Ascending aorta (tissue), 2 donors: ENCODE data around the gene CUEDC2. TPM values are rescaled to one million over a fixed set of nuclear protein-coding genes. Genes with fewer than 3 reads are reported as not detected.

Source experiments
- DNase-seq, 2 donors: peaks; one replicate each; pipeline ENCODE4 v3.0.0-alpha.2; 2019; ENCODE audit warnings: low spot score in 2 of 2
- H3K27ac ChIP-seq, 2 donors: fragments of 200-600 bp; sonication (generic); one replicate each; pipeline ENCODE4 v1.5.1; 2016 to 2017; ENCODE audit warnings: mild to moderate bottlenecking in 1 of 2
- H3K27me3 ChIP-seq: fragments of 200-600 bp; sonication (generic); one replicate; pipeline ENCODE4 v1.5.1; 2017
- H3K36me3 ChIP-seq, 2 donors: fragments of 200-600 bp; sonication (generic); one replicate each; pipeline ENCODE4 v1.5.1; 2016
- H3K4me1 ChIP-seq, 2 donors: fragments of 200-600 bp; sonication (generic); one replicate each; pipeline ENCODE4 v1.5.1; 2016 to 2017; ENCODE audit warnings: mild to moderate bottlenecking in 1 of 2
- H3K4me3 ChIP-seq, 2 donors: fragments of 200-600 bp; sonication (generic); one replicate each; pipeline ENCODE4 v1.5.1; 2016 to 2017; ENCODE audit warnings: mild to moderate bottlenecking in 1 of 2
- H3K9me3 ChIP-seq, 2 donors: fragments of 200-600 bp; sonication (generic); one replicate each; pipeline ENCODE4 v1.5.1; 2016
- CTCF ChIP-seq, 3 experiments: fragments of 200-600 bp in 2 of 3; fragments of 450-650 bp in 1 of 3; sonication (generic) in 2 of 3; IDR thresholded peaks; one replicate each; pipeline ENCODE4 v1.5.1; 2016 to 2019; ENCODE audit warnings: antibody characterized with exemption in 3 of 3, mild to moderate bottlenecking in 1 of 3, moderate library complexity in 1 of 3
- intact Hi-C: fragments of 100-400 bp; cut with DNase I; formaldehyde crosslinking; loops from one replicate; pipeline ENCODE4 v1.15.1; 2023
- total RNA-seq: library from RNA; depleted of rRNA; stranded (reverse); fragments of >200 nt; gene quantifications from one replicate; pipeline ENCODE4 v1.1.0, GENCODE V29; 2016

CUEDC2 gene
- total RNA-seq, 1 donor from 2014 or later: 45.1 TPM

- Histone ChIP-seq H3K9me3 (no peaks in the 10 kb centered on the region), H3K4me3 (peak overlapping the region; percentile 2 to 40), H3K36me3 (no peaks in the 10 kb centered on the region), H3K27me3 (peaks cover 16% of the 10 kb centered on the region), H3K4me1 (peaks cover 3 to 7% of the 10 kb centered on the region in 2 donors), H3K27ac (no peak overlapping the region)
- DNase-seq: no peak
- TF ChIP-seq CTCF (IDR thresholded peaks at IDR 0.05): no peak
- intact Hi-C loops: no loop called here
Measured at GRCh38 chr10:102410429-102411073, 21.8 kb downstream of the CUEDC2 start.

GRCh38 chr10:102409604-102410428 is 22.6 kb downstream of the CUEDC2 start:
- TF ChIP-seq CTCF (IDR thresholded peaks at IDR 0.05): no peak
- Histone ChIP-seq H3K27ac (no peak overlapping the region), H3K27me3 (peaks cover 16% of the 10 kb centered on the region), H3K4me1 (peaks cover 3 to 7% of the 10 kb centered on the region in 2 donors), H3K4me3 (peak overlapping the region; percentile 2 to 63), H3K36me3 (no peaks in the 10 kb centered on the region), H3K9me3 (no peaks in the 10 kb centered on the region)
- DNase-seq: no peak
- intact Hi-C loops: no loop called here

- H3K4me1 ChIP-seq: peaks cover 3 to 7% of the 10 kb centered on the region in 2 donors
- DNase-seq: no peak
Measured at GRCh38 chr10:102408728-102409603, 23.4 kb downstream of the CUEDC2 start.

GRCh38 chr10:102408131-102408727 is 24.1 kb downstream of the CUEDC2 start:
- H3K27me3 ChIP-seq: peaks cover 12% of the 10 kb centered on the region
- no peak overlapping the region for H3K27ac ChIP-seq
- H3K4me1 ChIP-seq: peaks cover 3 to 7% of the 10 kb centered on the region in 2 donors
- no peak for DNase-seq
- peak overlapping the region; percentile 25 to 63 for H3K4me3 ChIP-seq
- no peaks in the 10 kb centered on the region for H3K9me3 ChIP-seq
- no peak for TF ChIP-seq CTCF (IDR thresholded peaks at IDR 0.05)
- intact Hi-C loops: no loop called here
- peaks cover 0 to under 1% of the 10 kb centered on the region in 2 donors for H3K36me3 ChIP-seq

More at GRCh38 chr10:102408728-102409603, 23.4 kb downstream of the CUEDC2 start:
- H3K27ac ChIP-seq: no peak overlapping the region
- no peaks in the 10 kb centered on the region for H3K36me3 ChIP-seq
- H3K4me3 ChIP-seq: peak overlapping the region; percentile 25 to 63
- peaks cover 16% of the 10 kb centered on the region for H3K27me3 ChIP-seq
- intact Hi-C loops: no loop called here
- no peak for TF ChIP-seq CTCF (IDR thresholded peaks at IDR 0.05)
- no peaks in the 10 kb centered on the region for H3K9me3 ChIP-seq
